GM20000 (cell line): ENCODE data around the gene IQSEC3.

Experiments used
- DNase-seq: peaks from one replicate; pipeline ENCODE4 v3.0.0; 2012; ENCODE audit warnings: low spot score
- CTCF ChIP-seq: IDR thresholded peaks from 2 replicates; pipeline ENCODE4 v1.5.1; 2012; ENCODE audit warnings: mild to moderate bottlenecking, control low read depth; ENCODE audit errors: extremely low read depth, missing control alignments

Gene IQSEC3

GRCh38 chr12:138898-139534, 72.4 kb downstream of the IQSEC3 start:
- no peak for DNase-seq
- TF ChIP-seq CTCF, result no peak

- no peak for DNase-seq
- no peak for TF ChIP-seq CTCF
These were observed 73.0 kb downstream of the IQSEC3 start for GRCh38 chr12:139585-139984.

GRCh38 chr12:140162-140561, 73.6 kb downstream of the IQSEC3 start:
- no peak for TF ChIP-seq CTCF
- DNase-seq, result no peak

- no peak for TF ChIP-seq CTCF
- DNase-seq, result no peak
These were observed 77.5 kb downstream of the IQSEC3 start for GRCh38 chr12:143964-144649.

GRCh38 chr12:144650-145284, 78.2 kb downstream of the IQSEC3 start:
- DNase-seq, result no peak
- TF ChIP-seq CTCF, result no peak

GRCh38 chr12:145369-145960, 78.9 kb downstream of the IQSEC3 start:
- TF ChIP-seq CTCF, result no peak

GRCh38 chr12:147242-147641, 80.7 kb downstream of the IQSEC3 start:
- DNase-seq, result no peak
- TF ChIP-seq CTCF, result no peak

More at GRCh38 chr12:145369-145960, 78.9 kb downstream of the IQSEC3 start:
- DNase-seq, result no peak
